GM12873 (cell line): Measurements from ENCODE around the gene LLPH.

Source experiments
- TF ChIP-seq, protein P1 (sequence below): IDR thresholded peaks from 2 replicates; pipeline ENCODE4 v1.5.1; 2012; ENCODE audit warnings: low read depth, mild to moderate bottlenecking, moderate library complexity, low read length, control low read depth; ENCODE audit not compliant: insufficient read depth; ENCODE audit errors: missing control alignments

The LLPH gene

DNA sequence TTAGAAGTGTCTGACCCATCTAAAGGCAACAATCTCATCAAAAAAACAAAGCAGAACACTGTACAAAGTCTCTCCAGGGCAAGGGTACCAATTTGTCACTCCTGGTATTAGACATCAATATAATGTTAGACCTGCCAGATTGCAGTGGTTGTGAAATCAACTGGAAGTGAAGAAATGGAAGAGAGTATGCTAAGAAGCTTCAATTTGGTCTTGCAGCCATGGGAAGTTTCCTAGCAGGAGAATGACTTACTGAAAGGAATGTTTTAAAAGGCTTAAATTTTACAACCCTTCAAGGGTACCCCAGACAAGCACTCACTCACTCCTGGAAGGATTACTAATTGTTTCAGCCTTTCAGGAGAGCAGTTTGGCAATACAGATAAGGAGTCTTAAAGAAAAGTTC is 18.9 kb downstream of the LLPH start:
- TF ChIP-seq, protein P1, sequence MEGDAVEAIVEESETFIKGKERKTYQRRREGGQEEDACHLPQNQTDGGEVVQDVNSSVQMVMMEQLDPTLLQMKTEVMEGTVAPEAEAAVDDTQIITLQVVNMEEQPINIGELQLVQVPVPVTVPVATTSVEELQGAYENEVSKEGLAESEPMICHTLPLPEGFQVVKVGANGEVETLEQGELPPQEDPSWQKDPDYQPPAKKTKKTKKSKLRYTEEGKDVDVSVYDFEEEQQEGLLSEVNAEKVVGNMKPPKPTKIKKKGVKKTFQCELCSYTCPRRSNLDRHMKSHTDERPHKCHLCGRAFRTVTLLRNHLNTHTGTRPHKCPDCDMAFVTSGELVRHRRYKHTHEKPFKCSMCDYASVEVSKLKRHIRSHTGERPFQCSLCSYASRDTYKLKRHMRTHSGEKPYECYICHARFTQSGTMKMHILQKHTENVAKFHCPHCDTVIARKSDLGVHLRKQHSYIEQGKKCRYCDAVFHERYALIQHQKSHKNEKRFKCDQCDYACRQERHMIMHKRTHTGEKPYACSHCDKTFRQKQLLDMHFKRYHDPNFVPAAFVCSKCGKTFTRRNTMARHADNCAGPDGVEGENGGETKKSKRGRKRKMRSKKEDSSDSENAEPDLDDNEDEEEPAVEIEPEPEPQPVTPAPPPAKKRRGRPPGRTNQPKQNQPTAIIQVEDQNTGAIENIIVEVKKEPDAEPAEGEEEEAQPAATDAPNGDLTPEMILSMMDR: no peak

DNA sequence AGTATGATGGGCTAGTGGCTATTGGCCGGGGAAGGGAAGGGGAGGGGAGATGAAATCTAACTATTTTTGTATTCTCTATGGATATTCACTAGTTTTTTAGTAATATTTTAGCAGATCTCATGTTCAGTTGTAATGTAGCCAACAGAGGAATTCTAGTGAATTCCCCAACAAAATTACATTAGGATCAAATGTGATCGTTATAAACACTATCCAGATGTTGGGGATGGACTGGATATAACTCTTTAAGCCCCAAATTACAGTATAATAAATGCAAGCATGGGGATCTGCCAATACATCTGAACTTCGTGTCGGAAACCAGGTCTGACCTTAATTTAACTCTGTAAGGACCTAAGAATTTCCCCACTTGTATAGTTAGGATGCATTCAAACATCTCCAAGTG is 21.5 kb downstream of the LLPH start:
- TF ChIP-seq, protein P1: no peak

DNA sequence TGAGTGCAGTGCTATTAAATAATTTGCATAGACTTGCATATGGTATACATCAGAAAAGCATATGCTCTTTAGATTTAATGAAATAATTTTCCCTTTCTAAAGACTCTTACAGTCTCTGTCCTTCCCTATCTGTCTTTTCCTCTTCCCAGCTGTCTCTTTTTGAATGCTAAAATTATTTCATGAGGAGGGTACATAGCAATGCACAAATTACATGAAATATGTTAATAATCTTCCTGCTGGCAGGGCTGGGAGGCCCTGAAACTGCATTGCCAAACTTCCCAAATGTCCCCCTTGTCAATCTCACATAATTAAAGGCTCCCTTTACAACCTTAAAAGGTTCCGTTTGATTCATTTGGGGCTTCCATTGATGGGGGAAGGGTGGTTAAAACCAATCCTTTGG is 22.2 kb downstream of the LLPH start:
- TF ChIP-seq, protein P1: no peak

DNA sequence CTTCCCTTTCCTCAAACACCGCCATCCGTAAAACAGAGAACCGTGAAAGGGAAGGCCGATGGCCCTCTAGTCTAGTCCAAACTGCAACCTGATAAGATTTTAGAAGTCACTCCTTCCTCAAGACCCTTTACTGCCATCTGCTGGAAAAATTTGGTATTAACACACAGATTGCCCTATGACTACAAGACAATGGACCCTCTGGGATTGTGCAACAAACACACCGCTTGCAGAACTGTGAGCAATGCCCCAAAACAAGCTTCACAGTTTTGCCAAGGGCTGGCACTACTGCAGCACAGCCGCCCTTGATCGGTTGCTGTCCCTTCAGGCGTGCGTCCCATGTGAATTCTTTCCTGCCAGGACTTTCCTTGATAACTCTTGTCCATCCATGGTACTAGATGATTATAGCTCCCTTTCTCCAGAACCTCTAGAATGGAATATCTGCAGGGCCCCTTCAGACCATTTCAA is 23.1 kb downstream of the LLPH start:
- TF ChIP-seq, protein P1: peak; percentile 80

DNA sequence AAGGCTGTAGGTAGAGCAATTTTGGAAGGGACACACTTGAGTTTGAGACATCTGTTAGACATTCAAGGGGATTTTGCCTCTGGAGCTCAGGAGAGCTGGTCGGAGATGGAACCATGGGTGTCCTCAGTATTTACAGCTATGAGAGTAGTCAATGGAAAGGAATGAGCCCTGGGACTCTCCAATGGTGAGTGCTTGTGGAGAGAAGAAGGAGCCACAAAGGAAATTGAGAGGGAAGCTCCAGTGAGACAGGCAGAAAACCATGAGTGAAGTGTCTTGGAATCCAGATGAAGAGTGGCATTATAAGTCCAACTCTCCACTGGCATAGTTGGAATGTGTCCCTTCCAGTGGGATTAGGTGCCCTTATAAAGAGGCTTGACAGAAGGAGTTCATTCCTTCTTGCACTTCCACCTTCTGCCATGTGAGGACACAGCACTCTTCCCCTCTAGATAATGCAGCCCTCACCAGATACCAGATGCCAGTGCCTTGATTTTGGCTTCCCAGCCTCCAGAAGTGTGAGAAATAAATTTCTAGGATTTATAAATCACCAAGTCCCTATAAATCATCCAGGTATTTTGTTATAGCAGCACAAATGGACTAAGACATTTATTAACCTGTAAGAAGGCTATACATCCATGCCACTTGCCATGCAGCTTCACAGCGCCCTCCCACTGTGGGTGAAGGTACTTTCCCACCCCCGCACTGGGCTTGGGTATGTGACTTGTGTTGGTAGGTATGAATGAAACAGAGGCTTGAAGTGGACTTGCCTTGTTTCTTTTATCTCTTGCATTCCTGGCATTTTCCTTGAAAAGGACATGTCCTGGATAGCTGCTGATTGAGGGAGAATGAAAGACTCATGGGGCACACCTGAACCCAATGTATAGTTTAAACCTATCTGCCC is 27.3 kb downstream of the LLPH start:
- TF ChIP-seq, protein P1: peak; percentile 41

DNA sequence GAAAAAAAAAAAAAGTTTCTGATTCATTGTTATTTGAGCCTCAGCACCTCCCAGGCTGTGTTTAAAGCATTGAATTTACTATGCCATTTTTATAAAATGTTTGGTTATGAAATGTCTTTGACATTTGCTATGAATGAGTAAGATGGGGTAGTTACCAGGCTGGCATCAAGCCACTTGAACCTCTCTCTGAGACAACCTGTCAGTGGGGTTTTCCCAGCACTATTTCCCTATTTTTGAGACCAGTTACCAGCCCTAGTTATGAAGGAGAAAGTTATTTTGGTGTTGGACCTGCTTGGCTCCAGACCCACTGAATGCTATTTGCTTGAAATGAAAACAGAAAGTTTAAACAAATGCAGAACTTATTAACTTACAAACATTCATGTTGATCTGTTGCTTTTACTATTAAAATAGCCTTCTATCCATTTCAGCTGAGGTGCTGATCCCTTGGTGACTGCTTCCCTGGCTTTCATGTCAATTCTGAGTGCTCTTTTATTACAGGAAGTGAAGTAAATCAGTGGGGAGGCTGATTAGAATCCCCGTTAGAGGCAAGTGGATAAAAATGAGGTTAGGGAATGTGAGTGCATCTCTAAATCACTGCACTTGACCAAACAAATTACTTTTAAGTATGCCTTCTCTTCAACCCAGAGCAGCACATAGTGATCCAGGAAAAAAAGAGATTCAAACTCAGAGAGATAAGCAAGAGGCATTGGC is 37.8 kb downstream of the LLPH start:
- TF ChIP-seq, protein P1: no peak

DNA sequence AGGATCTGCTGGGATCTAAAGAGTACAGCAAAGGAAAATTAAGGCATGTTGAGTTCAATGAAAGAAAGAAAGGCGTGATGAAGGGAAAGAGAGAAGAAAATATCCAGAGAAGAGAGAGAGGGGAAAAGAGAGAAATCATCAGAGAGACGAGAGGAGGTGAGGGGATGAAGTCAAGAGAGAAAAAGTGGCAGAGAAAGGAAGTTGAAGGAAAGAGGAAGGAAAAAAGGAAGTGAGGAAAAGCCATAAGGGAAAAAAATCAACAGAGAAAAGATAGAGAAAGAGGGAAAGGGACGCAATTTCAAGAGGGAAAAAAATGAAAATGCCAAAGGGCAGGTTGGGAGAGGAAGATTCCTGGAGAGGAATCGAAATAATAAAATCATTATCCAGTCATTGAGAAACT is 40.4 kb downstream of the LLPH start:
- TF ChIP-seq, protein P1: no peak
